Liver (tissue), 9 donors: Measurements from ENCODE around the gene NTN1. TPM values are rescaled to one million over a fixed set of nuclear protein-coding genes. Genes with fewer than 3 reads are reported as not detected.

ENCODE experiments used
- DNase-seq: peaks from one replicate; pipeline ENCODE4 v3.0.0-alpha.2; 2017; ENCODE audit warnings: low spot score
- H3K27ac ChIP-seq, 2 donors: one replicate each; pipeline ENCODE4 v1.7.0; 2013; ENCODE audit warnings: inconsistent platforms in 2 of 2, low read length in 2 of 2, control low read depth in 1 of 2, low read depth in 1 of 2, mild to moderate bottlenecking in 1 of 2
- H3K27me3 ChIP-seq, 4 donors: one replicate each; pipeline versions ENCODE4 v1.6.1 to v1.7.0; 2013; ENCODE audit warnings: low read length in 3 of 4, inconsistent platforms in 1 of 4, mild to moderate bottlenecking in 1 of 4, moderate library complexity in 1 of 4; ENCODE audit not compliant: control insufficient read depth in 4 of 4, insufficient read depth in 4 of 4
- H3K36me3 ChIP-seq, 4 donors: one replicate each; pipeline versions ENCODE4 v1.6.1 to v1.7.0; 2013; ENCODE audit warnings: low read length in 3 of 4, mild to moderate bottlenecking in 3 of 4, low read depth in 1 of 4, moderate library complexity in 1 of 4; ENCODE audit not compliant: control insufficient read depth in 4 of 4, insufficient read depth in 3 of 4
- H3K4me1 ChIP-seq, 4 donors: one replicate each; pipeline versions ENCODE4 v1.6.1 to v1.7.0; 2013; ENCODE audit warnings: low read length in 3 of 4, mild to moderate bottlenecking in 3 of 4, moderate library complexity in 1 of 4; ENCODE audit not compliant: control insufficient read depth in 4 of 4, insufficient read depth in 4 of 4
- H3K4me3 ChIP-seq, 3 donors: one replicate each; pipeline versions ENCODE4 v1.6.1 to v1.7.0; 2013; ENCODE audit warnings: low read length in 3 of 3, control low read depth in 1 of 3, low read depth in 1 of 3, mild to moderate bottlenecking in 1 of 3
- H3K9ac ChIP-seq, 2 donors: one replicate each; pipeline ENCODE4 v1.7.0; 2013; ENCODE audit warnings: low read length in 2 of 2, mild to moderate bottlenecking in 2 of 2, moderate library complexity in 2 of 2, control low read depth in 1 of 2, low read depth in 1 of 2
- H3K9me3 ChIP-seq, 4 donors: one replicate each; pipeline versions ENCODE4 v1.6.1 to v1.7.0; 2013; ENCODE audit warnings: low read length in 3 of 4; ENCODE audit not compliant: control insufficient read depth in 4 of 4
- ATF3 ChIP-seq: IDR thresholded peaks from 2 replicates; pipeline ENCODE4 v1.6.1; 2016; ENCODE audit warnings: antibody characterized with exemption
- CTCF ChIP-seq: fragments of 150-350 bp; IDR thresholded peaks from 2 replicates; pipeline ENCODE4 v1.5.1; 2017; ENCODE audit warnings: improper control_type of control experiment, low read depth, low read length; ENCODE audit not compliant: missing input control
- EGR1 ChIP-seq, 2 donors: IDR thresholded peaks; 2 replicates each; pipeline ENCODE4 v1.6.1; 2016 to 2018; ENCODE audit warnings: antibody characterized with exemption in 2 of 2, low read depth in 2 of 2
- FOXA2 ChIP-seq: IDR thresholded peaks from 2 replicates; pipeline ENCODE4 v1.6.1; 2016; ENCODE audit warnings: antibody characterized with exemption
- GABPA ChIP-seq, 2 donors: IDR thresholded peaks in 1 of 2; conservative IDR thresholded peaks in 1 of 2; 2 replicates each; pipeline ENCODE4 v1.6.1; 2016; ENCODE audit warnings: antibody characterized with exemption in 2 of 2, mild to moderate bottlenecking in 1 of 2, moderate library complexity in 1 of 2
- HNF4A ChIP-seq, 2 donors: conservative IDR thresholded peaks; 2 replicates each; pipeline ENCODE4 v1.6.1; 2016; ENCODE audit warnings: antibody characterized with exemption in 2 of 2, mild to moderate bottlenecking in 2 of 2
- HNF4G ChIP-seq: IDR thresholded peaks from 2 replicates; pipeline ENCODE4 v1.6.1; 2016; ENCODE audit warnings: antibody characterized with exemption
- MAX ChIP-seq: IDR thresholded peaks from 2 replicates; pipeline ENCODE4 v1.6.1; 2016; ENCODE audit warnings: antibody characterized with exemption
- RXRA ChIP-seq, 2 donors: IDR thresholded peaks; 2 replicates each; pipeline ENCODE4 v1.6.1; 2017 to 2018; ENCODE audit warnings: antibody characterized with exemption in 2 of 2, mild to moderate bottlenecking in 1 of 2
- SP1 ChIP-seq: IDR thresholded peaks from 2 replicates; pipeline ENCODE4 v1.6.1; 2018; ENCODE audit warnings: antibody characterized with exemption, mild to moderate bottlenecking
- ZBTB33 ChIP-seq: IDR thresholded peaks from 2 replicates; pipeline ENCODE4 v1.6.1; 2016; ENCODE audit warnings: antibody characterized with exemption
- WGBS: extraction: QIAGEN DNeasy Blood & Tissue Kit; methylation state at CpG from one replicate; pipeline ENCODE4 v1.1.7; 2013; 5-methylcytosine and 5-hydroxymethylcytosine counted together
- polyA plus RNA-seq, 2 donors: library from polyadenylated mRNA; stranded (reverse) in 1 of 2; unstranded in 1 of 2; fragments of 200-250 nt in 1 of 2; fragments of >200 nt in 1 of 2; fragmentation: Nextera tagmentation in 1 of 2; extraction: Ambion mirVana in 1 of 2; gene quantifications; one replicate each; pipeline versions ENCODE4 v1.2.1 to v1.2.3, GENCODE V29; 2013 to 2015
- total RNA-seq, 2 donors: library from RNA; depleted of rRNA; stranded (reverse); fragments of >200 nt; gene quantifications; one replicate each; pipeline ENCODE4 v1.2.3, GENCODE V29; 2014
- donor health status: healthy.
- donor health status: healthy.
- donor health status: healthy.
- donor health status: healthy.
- donor health status: healthy.

NTN1 gene
- total and polyA plus RNA-seq, 4 donors: 0.14 to 8.7 (median 4.3) TPM

- Histone ChIP-seq H3K27ac (no peak overlapping the region), H3K9me3 (peaks cover 0 to 5% (median 2%) of the 10 kb centered on the region in 4 donors), H3K9ac (no peak overlapping the region), H3K27me3 (no peaks in the 10 kb centered on the region), H3K4me3 (no peak overlapping the region), H3K36me3 (peaks cover 0 to 4% (median 1%) of the 10 kb centered on the region in 4 donors), H3K4me1 (no peaks in the 10 kb centered on the region)
- TF ChIP-seq HNF4G: no peak
- no peak for TF ChIP-seq EGR1 (IDR thresholded peaks at IDR 0.05; ENCODE audit: low read depth in 2 of 2)
- TF ChIP-seq SP1: no peak
- no peak for TF ChIP-seq ATF3
- TF ChIP-seq FOXA2: no peak
- WGBS: 66% methylated on average over 2 of the region's 2 CpGs
- DNase-seq: no peak
Observed at GRCh38 chr17:9037736-9038135, 16.4 kb downstream of the NTN1 start.

- no peaks in the 10 kb centered on the region for H3K27me3 ChIP-seq
- H3K4me1 ChIP-seq: no peaks in the 10 kb centered on the region
- DNase-seq: no peak
- peaks cover 0 to 4% (median 1%) of the 10 kb centered on the region in 4 donors for H3K36me3 ChIP-seq
- no peak overlapping the region for H3K9ac ChIP-seq
- no peak for TF ChIP-seq FOXA2
- no peak for TF ChIP-seq MAX
- TF ChIP-seq ZBTB33: no peak
- no peak for TF ChIP-seq CTCF
- WGBS: 92% methylated on average over 1 of the region's 1 CpG
- H3K9me3 ChIP-seq: peaks cover 0 to 5% (median 2%) of the 10 kb centered on the region in 4 donors
- no peak overlapping the region for H3K27ac ChIP-seq
- no peak overlapping the region for H3K4me3 ChIP-seq
Observed at GRCh38 chr17:9038380-9038779, 17.1 kb downstream of the NTN1 start.

- no peak for DNase-seq
- H3K4me1 ChIP-seq: peaks cover 2 to 14% (median 7%) of the 10 kb centered on the region in 4 donors
- TF ChIP-seq GABPA (IDR thresholded peaks at IDR 0.05 in 1 of 2, conservative IDR thresholded peaks at IDR 0.05 in 1 of 2): no peak
- peak in 1 of 2 donors; percentile 32 for TF ChIP-seq RXRA (IDR thresholded peaks at IDR 0.05)
- TF ChIP-seq HNF4A (conservative IDR thresholded peaks at IDR 0.05): peak; percentile 34 to 69
- WGBS: 55% methylated on average over 11 of the region's 11 CpGs
- H3K4me3 ChIP-seq: no peak overlapping the region
- no peaks in the 10 kb centered on the region for H3K27me3 ChIP-seq
- peaks cover 0 to under 1% (median under 1%) of the 10 kb centered on the region in 4 donors for H3K36me3 ChIP-seq
- peaks cover 0 to 3% (median under 1%) of the 10 kb centered on the region in 4 donors for H3K9me3 ChIP-seq
- H3K9ac ChIP-seq: no peak overlapping the region
- no peak overlapping the region for H3K27ac ChIP-seq
Observed at GRCh38 chr17:9044772-9045463, 23.6 kb downstream of the NTN1 start.
